ENCODE measurements around the gene UNG. TPM values are rescaled to one million over a fixed set of nuclear protein-coding genes. Genes with fewer than 3 reads are reported as not detected.
A peak's percentile ranks its signal among the peaks of the same experiment; 100 is the strongest.

Gene UNG
- total and polyA plus RNA-seq, 2 of the 8 experiments (the other 6 are each of a cell fraction or from before 2014, with no cell fraction given) = 71.6 to 163 TPM

DNA sequence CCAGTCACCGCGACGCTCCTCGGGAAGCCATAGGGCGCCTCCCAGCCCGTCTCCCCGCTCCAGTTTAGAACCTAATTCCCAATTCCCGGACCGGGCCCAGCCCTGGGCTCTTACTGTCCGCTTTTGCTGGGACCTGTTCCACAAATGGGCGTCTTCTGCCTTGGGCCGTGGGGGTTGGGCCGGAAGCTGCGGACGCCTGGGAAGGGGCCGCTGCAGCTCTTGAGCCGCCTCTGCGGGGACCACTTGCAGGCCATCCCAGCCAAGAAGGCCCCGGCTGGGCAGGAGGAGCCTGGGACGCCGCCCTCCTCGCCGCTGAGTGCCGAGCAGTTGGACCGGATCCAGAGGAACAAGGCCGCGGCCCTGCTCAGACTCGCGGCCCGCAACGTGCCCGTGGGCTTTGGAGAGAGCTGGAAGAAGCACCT lies 797 bp downstream of the UNG start:
- WGBS, 2 experiments (ENCODE audit: extremely low coverage in 1 of 2, insufficient coverage in 1 of 2, insufficient read length in 1 of 2, insufficient replicate concordance in 2 of 2, low coverage in 1 of 2, low lambda C conversion rate in 2 of 2, missing lambda C conversion rate in 1 of 2) = 5% methylated on average over 25 of the region's 32 CpGs; no CpG with 5 or more reads in 1 of the 2 experiments
- POLR2A ChIA-PET (ENCODE audit: partially characterized antibody) = interaction anchor here (1.0 to 1.9 kb wide), 5 partner anchors 11 to 117 kb away, joined by 3 to 34 read pairs (median 3); no protein-coding TSS in a partner anchor
- TF ChIP-seq TAF1 (IDR thresholded peaks at IDR 0.05; ENCODE audit: low read depth, low read length) (0 out of 2 replicates have a peak, but pooled peaks have one; percentile 37), TCF12 (IDR thresholded peaks at IDR 0.05; ENCODE audit: low read depth, low read length) (no peak), SP2 (IDR thresholded peaks at IDR 0.05; ENCODE audit: low read length) (no peak), CEBPB (IDR thresholded peaks at IDR 0.05; ENCODE audit: low read depth, low read length) (no peak), JUN (IDR thresholded peaks at IDR 0.05; ENCODE audit: low read depth, low read length) (no peak), TEAD4 (IDR thresholded peaks at IDR 0.05; ENCODE audit: low read depth, low read length) (no peak), NANOG (IDR thresholded peaks at IDR 0.05; ENCODE audit: insufficient read depth, low read depth, low read length, poor library complexity, severe bottlenecking) (no peak), SAP30 (IDR thresholded peaks at IDR 0.05; ENCODE audit: insufficient read depth, insufficient replicate concordance, low read length) (peak; percentile 51), SIX5 (IDR thresholded peaks at IDR 0.05; ENCODE audit: low read depth, low read length) (no peak), SIN3A (conservative IDR thresholded peaks at IDR 0.05 in 1 of 2, IDR thresholded peaks at IDR 0.05 in 1 of 2; ENCODE audit: low read depth in 1 of 2, low read length in 2 of 2) (peak; percentile 35 to 69; a peak in 3 of 4 replicates), ZNF274 (IDR thresholded peaks at IDR 0.05; ENCODE audit: borderline replicate concordance, extremely low read depth, low read length) (no peak), BACH1 (IDR thresholded peaks at IDR 0.05; ENCODE audit: low read length) (no peak), POLR2A (IDR thresholded peaks at IDR 0.05; ENCODE audit: control extremely low read depth in 1 of 2, low read depth in 2 of 2, low read length in 2 of 2) (peak in 1 of 2 experiments; percentile 66; a peak in 2 of 3 replicates), POLR2AphosphoS5 (IDR thresholded peaks at IDR 0.05; ENCODE audit: low read depth, low read length) (peak; percentile 24; the same call in 1 of the 2 replicates)

More for the DNA sequence above, 797 bp downstream of the UNG start:
- Histone ChIP-seq H3K27me3 (replicated peaks in 1 of 4; ENCODE audit: control insufficient read depth in 3 of 4, extremely low read depth in 1 of 4, insufficient read depth in 3 of 4, low read length in 3 of 4) (no peaks in the 10 kb centered on the region; a peak in 2 of 7 replicates), H3K36me3 (ENCODE audit: control insufficient read depth in 2 of 4, insufficient read depth in 4 of 4, low read length in 3 of 4) (peaks cover 21 to 41% (median 34%) of the 10 kb centered on the region in 4 experiments), H3K14ac (ENCODE audit: insufficient read length) (no peak overlapping the region), H2BK120ac (replicated peaks; ENCODE audit: low read depth, low read length) (no peak overlapping the region), H4K8ac (ENCODE audit: extremely low read depth, insufficient read depth, low read length) (peak overlapping the region; percentile 96), H3K23me2 (ENCODE audit: low read depth, low read length) (peaks cover 6% of the 10 kb centered on the region), H4K91ac (replicated peaks; ENCODE audit: insufficient read length, low read length) (no peak overlapping the region), H3K56ac (replicated peaks; ENCODE audit: insufficient read length, low read depth, low read length) (peak overlapping the region; percentile 60), H3K4me3 (ENCODE audit: extremely low read depth in 1 of 4, insufficient read depth in 2 of 4, low read depth in 3 of 4, low read length in 4 of 4) (peak overlapping the region; percentile 39 to 89 (median 76)), H2AFZ (ENCODE audit: low read length) (no peak overlapping the region), H2BK15ac (ENCODE audit: low read length) (no peak overlapping the region), H3K4me1 (replicated peaks in 1 of 4; ENCODE audit: control insufficient read depth in 3 of 4, insufficient read depth in 4 of 4, low read length in 3 of 4) (peaks cover 0 to 3% (median under 1%) of the 10 kb centered on the region in 4 experiments; a peak in 3 of 7 replicates), H3K4me2 (ENCODE audit: insufficient read depth in 1 of 2, low read depth in 2 of 2, low read length in 2 of 2) (peak overlapping the region; percentile 55 to 72), H2AK5ac (ENCODE audit: low read depth, low read length) (no peak overlapping the region), H3K79me2 (ENCODE audit: control insufficient read depth in 1 of 2, insufficient read depth in 2 of 2, low read length in 2 of 2) (peaks cover 0 to 25% of the 10 kb centered on the region in 2 experiments; a peak in 2 of 4 replicates), H3K27ac (ENCODE audit: low read depth, low read length) (peak overlapping the region; percentile 28; the same call in 1 of the 2 replicates), H4K20me1 (replicated peaks in 1 of 2; ENCODE audit: control insufficient read depth in 1 of 2, insufficient read depth in 2 of 2, low read length in 2 of 2) (peaks cover 0 to 5% of the 10 kb centered on the region in 2 experiments), H3K23ac (ENCODE audit: insufficient read length) (no peak overlapping the region), H3K18ac (ENCODE audit: extremely low read depth, low read length) (no peak overlapping the region; the same call in 1 of the 2 replicates), H3K4ac (replicated peaks; ENCODE audit: insufficient read length, low read depth, low read length) (no peak overlapping the region), H3K79me1 (ENCODE audit: low read depth, low read length) (no peaks in the 10 kb centered on the region), H3K9ac (replicated peaks in 1 of 4; ENCODE audit: extremely low read depth in 1 of 4, low read depth in 3 of 4, low read length in 3 of 4) (peak overlapping the region; percentile 78 to 82 (median 81); a peak in 6 of 7 replicates), H3K9me3 (ENCODE audit: insufficient read depth in 2 of 2, low read depth in 1 of 2, low read length in 1 of 2) (no peaks in the 10 kb centered on the region), H2BK20ac (ENCODE audit: low read length) (no peak overlapping the region), H4K5ac (ENCODE audit: insufficient read length, low read depth, low read length) (no peak overlapping the region), H2BK5ac (ENCODE audit: low read depth, low read length) (no peak overlapping the region; the same call in 1 of the 2 replicates), H2BK12ac (ENCODE audit: low read depth, low read length) (no peak overlapping the region)
- no peak for DNase-seq (ENCODE audit: low read depth in 1 of 2, low spot score in 2 of 2)
- CTCF ChIA-PET (ENCODE audit: partially characterized antibody) = interaction anchor here (1.0 to 1.5 kb wide), 3 partner anchors 11 to 19 kb away, joined by 3 to 6 read pairs (median 4); no protein-coding TSS in a partner anchor
- no peak for FAIRE-seq
